NCI-H524 treated with DMSO at 0.1 percent for 48 hours (cell line): ENCODE data around the gene CARMIL1.
A peak's percentile ranks its signal among the peaks of the same experiment; 100 is the strongest.
"Not testable (repeated sequence)": the region's sequence is repeated elsewhere in the genome, so short reads cannot be mapped to it uniquely, and the experiment has no call there.

Experiments used
- DNase-seq: peaks from one replicate; lab custom pipeline; 2025; lab: John Stamatoyannopoulos, UW

The CARMIL1 gene

GRCh38 chr6:25277857-25278256 is 1.3 kb upstream of the CARMIL1 start:
- peak; percentile 1 for DNase-seq

- DNase-seq, result no peak
Observed at GRCh38 chr6:25278261-25278913, 787 bp upstream of the CARMIL1 start.

GRCh38 chr6:25279748-25280343 is 672 bp downstream of the CARMIL1 start:
- DNase-seq, result no peak

- DNase-seq, result no peak
Observed at GRCh38 chr6:25280344-25281074, 1.3 kb downstream of the CARMIL1 start.

- DNase-seq, result no peak
Observed at GRCh38 chr6:25286891-25287290, 7.7 kb downstream of the CARMIL1 start.

- DNase-seq, result no peak
Observed at GRCh38 chr6:25287941-25288340, 8.8 kb downstream of the CARMIL1 start.

- DNase-seq, result no peak
Observed at GRCh38 chr6:25288518-25288917, 9.3 kb downstream of the CARMIL1 start.

- no peak for DNase-seq
Observed at GRCh38 chr6:25290306-25291060, 11.3 kb downstream of the CARMIL1 start.

- DNase-seq, result no peak
Observed at GRCh38 chr6:25292384-25292783, 13.2 kb downstream of the CARMIL1 start.

GRCh38 chr6:25295651-25296050 is 16.5 kb downstream of the CARMIL1 start:
- DNase-seq, result no peak

- DNase-seq, result no peak
Observed at GRCh38 chr6:25296217-25296905, 17.2 kb downstream of the CARMIL1 start.

- DNase-seq, result no peak
Observed at GRCh38 chr6:25297039-25297441, 17.9 kb downstream of the CARMIL1 start.

GRCh38 chr6:25297823-25298522 is 18.8 kb downstream of the CARMIL1 start:
- DNase-seq, result no peak

GRCh38 chr6:25298523-25298865 is 19.3 kb downstream of the CARMIL1 start:
- not testable (repeated sequence) for DNase-seq

- no peak for DNase-seq
Observed at GRCh38 chr6:25301362-25301761, 22.2 kb downstream of the CARMIL1 start.

GRCh38 chr6:25302151-25302550 is 23.0 kb downstream of the CARMIL1 start:
- no peak for DNase-seq

- DNase-seq, result peak; percentile 83
Observed at GRCh38 chr6:25302677-25303128, 23.5 kb downstream of the CARMIL1 start.

- DNase-seq, result no peak
Observed at GRCh38 chr6:25303254-25303653, 24.1 kb downstream of the CARMIL1 start.

GRCh38 chr6:25306379-25306778 is 27.2 kb downstream of the CARMIL1 start:
- DNase-seq, result no peak

GRCh38 chr6:25307805-25308494 is 28.8 kb downstream of the CARMIL1 start:
- no peak for DNase-seq

GRCh38 chr6:25309886-25310285 is 30.7 kb downstream of the CARMIL1 start:
- DNase-seq, result no peak
